Left cardiac atrium (tissue), 4 donors: ENCODE results near the gene SMYD3. TPM values are rescaled to one million over a fixed set of nuclear protein-coding genes. Genes with fewer than 3 reads are reported as not detected.

Experiments used
- ATAC-seq, 2 donors: fragments of 200-7000 bp; cut with Tn5 transposase; one replicate each; pipeline ENCODE4 v1.9.1; 2020; ENCODE audit warnings: mild to moderate bottlenecking in 2 of 2, moderate library complexity in 2 of 2
- DNase-seq: peaks from one replicate; pipeline ENCODE4 v3.0.0-alpha.2; 2020
- intact Hi-C, 2 donors: fragments of 100-400 bp; cut with DNase I; formaldehyde crosslinking; loops; one replicate each; pipeline versions ENCODE4 v1.14.1 to v1.15.1; 2022 to 2023
- total RNA-seq, 2 donors: library from RNA; stranded (reverse); fragmentation: NEBNext Ultra II Directional; extraction: Animal tissue kit (Norgen Biotek cat#: 25700); gene quantifications; one replicate each; pipeline ENCODE4 v1.2.1, GENCODE V29; 2021
- donor health status: DM: no; HTN: yes; CAD: no.
- donor health status: DM: no; HTN: yes; CAD: no; lungs with severe emphysema.
- donor health status: DM: yes; HTN: yes; CAD: no.
- donor health status: Dilated cardiomyopathy.

Gene SMYD3
- total RNA-seq, 2 donors from 2014 or later: 6.5 to 11.9 TPM

GRCh38 chr1:245704765-245705164, 802.3 kb downstream of the SMYD3 start:
- intact Hi-C loops: no loop called here
- no peak for ATAC-seq
- no peak for DNase-seq

- DNase-seq (no peak), ATAC-seq (peak in 1 of 2 donors; percentile 68)
- intact Hi-C loops: no loop called here
Measured at GRCh38 chr1:245704341-245704740, 802.7 kb downstream of the SMYD3 start.

DNA sequence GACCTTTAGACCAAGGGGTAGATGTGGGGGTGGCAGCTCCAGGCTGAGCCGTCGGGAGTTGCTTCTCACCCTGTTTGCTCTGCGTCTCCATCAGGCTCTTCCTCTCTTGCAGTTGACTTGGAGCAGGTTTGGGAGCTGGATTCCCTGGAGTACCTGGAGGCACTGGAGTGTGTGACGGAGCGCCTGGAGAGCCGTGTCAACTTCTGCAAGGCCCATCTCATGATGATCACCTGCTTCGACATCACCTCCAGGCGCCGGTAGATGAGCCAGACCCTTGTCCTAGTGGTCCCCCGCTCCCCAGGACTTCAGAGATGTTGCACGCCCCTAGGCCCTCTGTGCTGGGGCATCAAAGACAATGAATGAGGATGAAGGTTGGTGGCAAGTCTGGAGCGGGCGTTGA, 804.7 kb downstream of the SMYD3 start:
- no peak for ATAC-seq

DNA sequence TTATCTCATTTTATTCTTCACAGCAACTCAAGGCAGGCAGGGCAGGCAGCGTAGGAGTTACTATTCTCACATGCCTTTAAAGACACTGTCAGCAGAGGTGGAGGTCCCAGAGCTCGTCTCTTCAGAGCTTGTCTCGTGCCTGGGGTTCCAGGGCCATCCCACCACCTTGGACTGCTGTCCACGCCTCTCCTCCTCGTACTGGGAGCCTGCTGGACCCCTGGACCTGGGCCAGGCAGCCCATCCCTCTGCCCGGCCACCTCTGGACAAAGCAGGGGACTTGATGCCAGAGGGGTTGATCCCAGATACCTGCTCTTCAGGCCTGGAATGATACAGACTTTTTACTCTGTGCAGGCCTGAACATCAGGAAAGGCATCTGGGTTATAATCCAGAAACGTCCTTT, 805.4 kb downstream of the SMYD3 start:
- ATAC-seq (no peak), DNase-seq (no peak)
- intact Hi-C loops: no loop called here

More for the DNA sequence above, 804.7 kb downstream of the SMYD3 start:
- intact Hi-C loops: no loop called here
- no peak for DNase-seq

DNA sequence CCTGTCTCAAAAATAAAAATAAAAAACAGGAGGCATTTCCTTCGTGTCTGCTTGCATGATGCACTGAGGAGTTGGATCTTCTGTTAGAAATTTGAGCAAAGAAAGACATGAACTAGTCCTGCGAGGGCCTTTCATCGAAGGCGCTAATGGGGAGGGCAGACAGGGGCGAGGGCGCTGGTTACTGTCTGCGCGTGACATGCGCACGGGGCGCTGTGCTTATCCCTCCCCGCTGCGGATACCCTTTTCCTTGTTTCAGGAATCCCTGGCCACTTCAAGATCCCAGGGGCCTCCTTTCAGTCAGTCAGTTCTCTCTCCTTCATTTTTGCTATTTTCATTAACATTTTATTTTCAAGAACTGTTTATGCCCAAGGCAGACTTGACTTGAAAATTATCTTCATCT, 806.4 kb downstream of the SMYD3 start:
- no peak for ATAC-seq
- intact Hi-C loops: no loop called here

More for the DNA sequence above, 806.4 kb downstream of the SMYD3 start:
- no peak for DNase-seq

Other genes starting within 250 kb of the SMYD3 start
- 10 to 100 TPM; 10.7 to 12.9 TPM for gene TFB2M, start 59.0 kb upstream of the SMYD3 start, total RNA-seq
- 10 to 100 TPM; 17.0 to 18.3 TPM for gene CNST, start 59.2 kb upstream of the SMYD3 start, total RNA-seq
- 10 to 100 TPM; 26.8 to 30.9 TPM for gene SCCPDH, start 217.1 kb upstream of the SMYD3 start, total RNA-seq